K562 (cell line): ENCODE results near the gene CFAP90. TPM values are rescaled to one million over a fixed set of nuclear protein-coding genes. Genes with fewer than 3 reads are reported as not detected.

Experiments
- ATF7 ChIP-seq: fragments of 450-650 bp; IDR thresholded peaks from 2 replicates; pipeline ENCODE4 v1.7.1; 2014; ENCODE audit warnings: mild to moderate bottlenecking, moderate library complexity
- BHLHE40 ChIP-seq: IDR thresholded peaks from 2 replicates; pipeline ENCODE4 v1.6.1; 2011; ENCODE audit warnings: low read length, improper control_type of control experiment
- CXXC5 ChIP-seq: fragments of 250-450 bp; sonication (Bioruptor Pico); IDR thresholded peaks from 2 replicates; pipeline ENCODE4 v1.8.0; 2022; ENCODE audit warnings: inconsistent platforms, mild to moderate bottlenecking, moderate library complexity
- DIDO1 ChIP-seq: fragments of 450-650 bp; IDR thresholded peaks from 2 replicates; pipeline ENCODE4 v1.6.1; 2016; ENCODE audit warnings: low read depth, missing biosample characterization, missing genetic modification characterization
- ELF1 ChIP-seq: fragments of 200-800 bp; sonication (Bioruptor generic); IDR thresholded peaks from 2 replicates; pipeline ENCODE4 v1.6.1; 2016; ENCODE audit warnings: missing genetic modification characterization, missing compliant biosample characterization
- FOS ChIP-seq: IDR thresholded peaks from 3 replicates; pipeline ENCODE4 v1.6.1; 2011; ENCODE audit not compliant: insufficient read length; ENCODE audit errors: extremely low read depth
- MTA1 ChIP-seq: fragments of 450-650 bp; IDR thresholded peaks from 2 replicates; pipeline ENCODE4 v1.6.1; 2017; ENCODE audit warnings: borderline replicate concordance
- MTA3 ChIP-seq: fragments of 450-650 bp; formaldehyde crosslinking; IDR thresholded peaks from 2 replicates; pipeline ENCODE4 v1.6.1; 2017; ENCODE audit warnings: mild to moderate bottlenecking, borderline replicate concordance
- MYC ChIP-seq, 2 experiments: fragments of 250-450 bp in 1 of 2; sonication (Bioruptor Pico) in 1 of 2; IDR thresholded peaks; 2 replicates each; pipeline versions ENCODE4 v1.5.1 to v1.6.1; 2012 to 2021; ENCODE audit warnings: low read depth in 2 of 2, borderline replicate concordance in 1 of 2, improper control_type of control experiment in 1 of 2, low read length in 1 of 2, mild to moderate bottlenecking in 1 of 2, moderate library complexity in 1 of 2
- NFYB ChIP-seq: IDR thresholded peaks from 2 replicates; pipeline ENCODE4 v1.6.1; 2011; ENCODE audit warnings: mild to moderate bottlenecking, moderate library complexity; ENCODE audit not compliant: insufficient read length; ENCODE audit errors: extremely low read depth
- NONO ChIP-seq, 2 experiments: fragments of 200-400 bp in 1 of 2; fragments of 450-650 bp in 1 of 2; formaldehyde crosslinking in 1 of 2; IDR thresholded peaks; 2 replicates each; pipeline ENCODE4 v1.6.1; 2017; ENCODE audit warnings: low read depth in 2 of 2, mild to moderate bottlenecking in 2 of 2, moderate library complexity in 2 of 2, low read length in 1 of 2
- RB1 ChIP-seq: fragments of 450-650 bp; IDR thresholded peaks from 2 replicates; pipeline ENCODE4 v1.6.1; 2017; ENCODE audit warnings: low read depth, mild to moderate bottlenecking
- SIN3A ChIP-seq, 2 experiments: fragments of 150-350 bp in 1 of 2; IDR thresholded peaks; 2 replicates each; pipeline ENCODE4 v1.6.1; 2011 to 2016; ENCODE audit warnings: borderline replicate concordance in 2 of 2, low read depth in 2 of 2, low read length in 2 of 2, mild to moderate bottlenecking in 2 of 2, moderate library complexity in 2 of 2; ENCODE audit not compliant: control insufficient read depth in 1 of 2
- ZBTB1 ChIP-seq: sonication (generic); formaldehyde crosslinking; IDR thresholded peaks from 2 replicates; pipeline ENCODE4 v1.8.1; 2023; ENCODE audit warnings: missing genetic modification reagents, low read depth, mild to moderate bottlenecking, borderline replicate concordance
- ZNF184 ChIP-seq: sonication (generic); formaldehyde crosslinking; IDR thresholded peaks from 2 replicates; pipeline ENCODE4 v1.5.0; 2020; ENCODE audit warnings: missing genetic modification reagents
- ZZZ3 ChIP-seq: fragments of 450-650 bp; IDR thresholded peaks from 2 replicates; pipeline ENCODE4 v1.6.1; 2016; ENCODE audit warnings: antibody characterized with exemption, mild to moderate bottlenecking, moderate library complexity
- polyA plus RNA-seq, 8 experiments: library from polyadenylated mRNA; depleted of rRNA in 4 of 8; stranded (reverse) in 5 of 8; unstranded in 3 of 8; fragments of >200 nt; fragmentation: Nextera tagmentation in 2 of 8; fragmentation: Illumina TruSeq in 1 of 8; extraction: Ambion mirVana in 2 of 8; extraction: Trizol in 1 of 8; gene quantifications; 2 replicates each; pipeline versions ENCODE4 v1.2.1 to v1.2.3, GENCODE V29; 2011 to 2014; ENCODE audit warnings: inconsistent platforms in 1 of 8, missing spikeins in 1 of 8
- total RNA-seq, 7 experiments: library from RNA; depleted of rRNA in 6 of 7; stranded (reverse); fragments of >200 nt in 6 of 7; fragmentation: Illumina TruSeq in 2 of 7; extraction: Trizol in 2 of 7; gene quantifications; 2 replicates each; pipeline versions ENCODE4 v1.2.1 to v1.2.3, GENCODE V29; 2011 to 2021; ENCODE audit warnings: low replicate concordance in 1 of 7
- TF ChIP-seq, protein P1 (sequence below): sonication (generic); formaldehyde crosslinking; IDR thresholded peaks from 2 replicates; pipeline ENCODE4 v1.8.1; 2023; ENCODE audit warnings: mild to moderate bottlenecking, missing genetic modification reagents
- TF ChIP-seq, protein P2 (sequence below): fragments of 250-450 bp; sonication (Bioruptor Pico); IDR thresholded peaks from 2 replicates; pipeline ENCODE4 v1.4.0; 2020
- TF ChIP-seq, protein P3 (sequence below): fragments of 450-650 bp; IDR thresholded peaks from 2 replicates; pipeline ENCODE4 v1.6.1; 2014; ENCODE audit warnings: low read depth, mild to moderate bottlenecking, moderate library complexity, borderline replicate concordance
- TF ChIP-seq, protein P4 (sequence below), 2 experiments: fragments of 450-650 bp; IDR thresholded peaks; 2 replicates each; pipeline ENCODE4 v1.6.1; 2016

Gene CFAP90
- total and polyA plus RNA-seq, 9 of the 15 experiments (the other 6 are each of a cell fraction or from before 2014, with no cell fraction given) = not detected

DNA sequence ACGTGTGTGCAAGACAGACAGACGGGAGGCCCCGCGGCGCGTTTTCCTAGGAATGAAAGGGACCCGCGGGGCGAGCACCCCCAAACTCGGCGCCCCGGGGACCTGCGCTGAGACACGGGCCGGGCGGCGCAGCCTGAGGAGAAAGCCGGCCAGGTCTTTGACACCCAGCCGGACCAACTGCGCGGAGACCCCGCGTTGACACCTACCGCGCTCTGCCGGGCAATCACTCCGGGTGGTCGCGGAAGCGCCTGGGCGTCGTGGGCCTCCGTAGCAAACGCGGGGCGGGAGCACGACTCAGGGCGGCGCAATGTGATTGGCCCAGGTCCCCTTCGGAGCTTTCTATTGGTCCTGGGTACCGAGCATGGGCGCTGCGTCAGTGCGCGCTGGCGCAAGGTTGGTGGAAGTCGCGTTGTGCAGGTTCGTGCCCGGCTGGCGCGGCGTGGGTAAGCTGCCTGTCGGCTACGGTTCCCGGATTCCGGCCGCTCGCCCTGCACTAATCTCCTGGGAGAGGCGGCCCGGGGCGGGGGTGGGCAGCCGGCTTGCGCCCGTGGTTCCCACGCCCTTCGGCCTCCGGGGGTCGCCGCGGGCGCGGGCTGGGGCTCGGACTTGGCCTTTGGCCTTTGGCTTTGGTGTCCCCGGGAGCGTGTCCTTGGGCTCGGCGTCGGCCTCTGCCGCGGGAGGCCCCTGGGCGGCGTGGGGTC is 18.0 kb upstream of the CFAP90 start, which contains the start of the genes FASTKD3 and MTRR (continued):
- TF ChIP-seq, protein P1, sequence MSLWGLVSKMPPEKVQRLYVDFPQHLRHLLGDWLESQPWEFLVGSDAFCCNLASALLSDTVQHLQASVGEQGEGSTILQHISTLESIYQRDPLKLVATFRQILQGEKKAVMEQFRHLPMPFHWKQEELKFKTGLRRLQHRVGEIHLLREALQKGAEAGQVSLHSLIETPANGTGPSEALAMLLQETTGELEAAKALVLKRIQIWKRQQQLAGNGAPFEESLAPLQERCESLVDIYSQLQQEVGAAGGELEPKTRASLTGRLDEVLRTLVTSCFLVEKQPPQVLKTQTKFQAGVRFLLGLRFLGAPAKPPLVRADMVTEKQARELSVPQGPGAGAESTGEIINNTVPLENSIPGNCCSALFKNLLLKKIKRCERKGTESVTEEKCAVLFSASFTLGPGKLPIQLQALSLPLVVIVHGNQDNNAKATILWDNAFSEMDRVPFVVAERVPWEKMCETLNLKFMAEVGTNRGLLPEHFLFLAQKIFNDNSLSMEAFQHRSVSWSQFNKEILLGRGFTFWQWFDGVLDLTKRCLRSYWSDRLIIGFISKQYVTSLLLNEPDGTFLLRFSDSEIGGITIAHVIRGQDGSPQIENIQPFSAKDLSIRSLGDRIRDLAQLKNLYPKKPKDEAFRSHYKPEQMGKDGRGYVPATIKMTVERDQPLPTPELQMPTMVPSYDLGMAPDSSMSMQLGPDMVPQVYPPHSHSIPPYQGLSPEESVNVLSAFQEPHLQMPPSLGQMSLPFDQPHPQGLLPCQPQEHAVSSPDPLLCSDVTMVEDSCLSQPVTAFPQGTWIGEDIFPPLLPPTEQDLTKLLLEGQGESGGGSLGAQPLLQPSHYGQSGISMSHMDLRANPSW (CRISPR knock-in tag) = peak; percentile 36
- TF ChIP-seq SIN3A (IDR thresholded peaks at IDR 0.05; ENCODE audit: borderline replicate concordance in 2 of 2, control insufficient read depth in 1 of 2, low read depth in 2 of 2, low read length in 2 of 2) (peak; percentile 4 to 74; a peak in 2 of 4 replicates), BHLHE40 (0 out of 2 replicates have a peak, but pooled peaks have one; percentile 4), ZNF184 (CRISPR knock-in tag) (no peak), FOS (peak; percentile 92), NONO (IDR thresholded peaks at IDR 0.05; ENCODE audit: low read depth in 2 of 2, low read length in 1 of 2) (peak in 1 of 2 experiments; percentile 76; a peak in 2 of 4 replicates), MTA1 (0 out of 2 replicates have a peak, but pooled peaks have one; percentile 39), DIDO1 (tag) (peak; percentile 57; the same call in 1 of the 2 replicates), NFYB (peak; percentile 95), ELF1 (tag) (peak; percentile 54; the same call in 1 of the 2 replicates), ZZZ3 (no peak), ATF7 (peak; percentile 67; the same call in 1 of the 2 replicates), RB1 (peak; percentile 57), MYC (IDR thresholded peaks at IDR 0.05; ENCODE audit: low read depth, low read length) (peak; percentile 59; the same call in 1 of the 2 replicates), MYC (CRISPR knock-in tag; IDR thresholded peaks at IDR 0.05; ENCODE audit: borderline replicate concordance, low read depth) (no peak; the same call in 1 of the 2 replicates), MTA3 (peak; percentile 99), CXXC5 (CRISPR knock-in tag) (peak; percentile 91), ZBTB1 (CRISPR knock-in tag) (0 out of 2 replicates have a peak, but pooled peaks have one; percentile 57)
- TF ChIP-seq, protein P2, sequence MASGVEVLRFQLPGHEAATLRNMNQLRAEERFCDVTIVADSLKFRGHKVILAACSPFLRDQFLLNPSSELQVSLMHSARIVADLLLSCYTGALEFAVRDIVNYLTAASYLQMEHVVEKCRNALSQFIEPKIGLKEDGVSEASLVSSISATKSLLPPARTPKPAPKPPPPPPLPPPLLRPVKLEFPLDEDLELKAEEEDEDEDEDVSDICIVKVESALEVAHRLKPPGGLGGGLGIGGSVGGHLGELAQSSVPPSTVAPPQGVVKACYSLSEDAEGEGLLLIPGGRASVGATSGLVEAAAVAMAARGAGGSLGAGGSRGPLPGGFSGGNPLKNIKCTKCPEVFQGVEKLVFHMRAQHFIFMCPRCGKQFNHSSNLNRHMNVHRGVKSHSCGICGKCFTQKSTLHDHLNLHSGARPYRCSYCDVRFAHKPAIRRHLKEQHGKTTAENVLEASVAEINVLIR (CRISPR knock-in tag) = peak; percentile 80
- TF ChIP-seq, protein P3, sequence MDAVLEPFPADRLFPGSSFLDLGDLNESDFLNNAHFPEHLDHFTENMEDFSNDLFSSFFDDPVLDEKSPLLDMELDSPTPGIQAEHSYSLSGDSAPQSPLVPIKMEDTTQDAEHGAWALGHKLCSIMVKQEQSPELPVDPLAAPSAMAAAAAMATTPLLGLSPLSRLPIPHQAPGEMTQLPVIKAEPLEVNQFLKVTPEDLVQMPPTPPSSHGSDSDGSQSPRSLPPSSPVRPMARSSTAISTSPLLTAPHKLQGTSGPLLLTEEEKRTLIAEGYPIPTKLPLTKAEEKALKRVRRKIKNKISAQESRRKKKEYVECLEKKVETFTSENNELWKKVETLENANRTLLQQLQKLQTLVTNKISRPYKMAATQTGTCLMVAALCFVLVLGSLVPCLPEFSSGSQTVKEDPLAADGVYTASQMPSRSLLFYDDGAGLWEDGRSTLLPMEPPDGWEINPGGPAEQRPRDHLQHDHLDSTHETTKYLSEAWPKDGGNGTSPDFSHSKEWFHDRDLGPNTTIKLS = peak; percentile 20; the same call in 1 of the 2 replicates
- TF ChIP-seq, protein P4, sequence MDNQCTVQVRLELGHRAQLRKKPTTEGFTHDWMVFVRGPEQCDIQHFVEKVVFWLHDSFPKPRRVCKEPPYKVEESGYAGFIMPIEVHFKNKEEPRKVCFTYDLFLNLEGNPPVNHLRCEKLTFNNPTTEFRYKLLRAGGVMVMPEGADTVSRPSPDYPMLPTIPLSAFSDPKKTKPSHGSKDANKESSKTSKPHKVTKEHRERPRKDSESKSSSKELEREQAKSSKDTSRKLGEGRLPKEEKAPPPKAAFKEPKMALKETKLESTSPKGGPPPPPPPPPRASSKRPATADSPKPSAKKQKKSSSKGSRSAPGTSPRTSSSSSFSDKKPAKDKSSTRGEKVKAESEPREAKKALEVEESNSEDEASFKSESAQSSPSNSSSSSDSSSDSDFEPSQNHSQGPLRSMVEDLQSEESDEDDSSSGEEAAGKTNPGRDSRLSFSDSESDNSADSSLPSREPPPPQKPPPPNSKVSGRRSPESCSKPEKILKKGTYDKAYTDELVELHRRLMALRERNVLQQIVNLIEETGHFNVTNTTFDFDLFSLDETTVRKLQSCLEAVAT (IDR thresholded peaks at IDR 0.05) = peak in 1 of 2 experiments; percentile 55; a peak in 1 of 4 replicates
